HepG2 (cell line): ENCODE data around the gene NCAPD2. TPM values are rescaled to one million over a fixed set of nuclear protein-coding genes. Genes with fewer than 3 reads are reported as not detected.
A peak's percentile ranks its signal among the peaks of the same experiment; 100 is the strongest.

ENCODE experiments used
- CSRNP1 ChIP-seq: sonication (generic); formaldehyde crosslinking; IDR thresholded peaks from 2 replicates; pipeline ENCODE4 v1.8.1; 2023; ENCODE audit warnings: mild to moderate bottlenecking, missing genetic modification reagents
- E2F2 ChIP-seq: sonication (generic); formaldehyde crosslinking; IDR thresholded peaks from 2 replicates; pipeline ENCODE4 v1.4.0; 2020; ENCODE audit warnings: missing genetic modification reagents, borderline replicate concordance
- HBP1 ChIP-seq: IDR thresholded peaks from 2 replicates; pipeline ENCODE4 v1.6.1; 2016; ENCODE audit warnings: low read depth, control low read depth
- HOXA5 ChIP-seq: sonication (generic); formaldehyde crosslinking; IDR thresholded peaks from 2 replicates; pipeline ENCODE4 v1.4.0; 2020; ENCODE audit warnings: missing genetic modification reagents
- MLXIP ChIP-seq: sonication (generic); formaldehyde crosslinking; IDR thresholded peaks from 2 replicates; pipeline ENCODE4 v1.9.0; 2021; ENCODE audit warnings: missing genetic modification reagents, borderline replicate concordance
- NR2C2 ChIP-seq: sonication (generic); formaldehyde crosslinking; IDR thresholded peaks from 2 replicates; pipeline ENCODE4 v1.4.0; 2020; ENCODE audit warnings: missing genetic modification reagents, mild to moderate bottlenecking, moderate library complexity, borderline replicate concordance
- PRPF4 ChIP-seq: fragments of 200-400 bp; formaldehyde crosslinking; IDR thresholded peaks from 2 replicates; pipeline ENCODE4 v1.6.1; 2016; ENCODE audit warnings: low read length, low read depth; ENCODE audit not compliant: poor library complexity, severe bottlenecking
- ZNF101 ChIP-seq: sonication (generic); formaldehyde crosslinking; IDR thresholded peaks from 2 replicates; pipeline ENCODE4 v1.4.0; 2020; ENCODE audit warnings: mild to moderate bottlenecking, low read depth, missing genetic modification reagents, borderline replicate concordance
- ZNF441 ChIP-seq: sonication (generic); formaldehyde crosslinking; IDR thresholded peaks from 2 replicates; pipeline ENCODE4 v1.7.0; 2021; ENCODE audit warnings: missing genetic modification reagents, borderline replicate concordance
- ZNF615 ChIP-seq: sonication (generic); formaldehyde crosslinking; IDR thresholded peaks from 2 replicates; pipeline ENCODE4 v1.5.0; 2020; ENCODE audit warnings: mild to moderate bottlenecking, missing genetic modification reagents, borderline replicate concordance
- ZNF768 ChIP-seq: sonication (generic); formaldehyde crosslinking; IDR thresholded peaks from 2 replicates; pipeline ENCODE4 v1.4.0; 2020; ENCODE audit warnings: missing genetic modification reagents
- ZSCAN29 ChIP-seq: sonication (generic); formaldehyde crosslinking; conservative IDR thresholded peaks from 2 replicates; pipeline ENCODE4 v1.4.0; 2020; ENCODE audit warnings: mild to moderate bottlenecking, missing genetic modification reagents
- polyA plus RNA-seq, 8 experiments: library from polyadenylated mRNA; depleted of rRNA in 3 of 8; stranded (reverse) in 7 of 8; unstranded in 1 of 8; fragments of >200 nt; fragmentation: Illumina TruSeq in 4 of 8; extraction: Trizol in 4 of 8; gene quantifications; 2 replicates each; pipeline versions ENCODE4 v1.2.1 to v1.2.3, GENCODE V29; 2011 to 2016; ENCODE audit warnings: low read depth in 4 of 8, missing spikeins in 1 of 8, mixed read lengths in 1 of 8; ENCODE audit not compliant: insufficient read depth in 1 of 8
- total RNA-seq, 5 experiments: library from RNA; depleted of rRNA; stranded (reverse); fragments of >200 nt; fragmentation: Illumina TruSeq; extraction: Trizol; gene quantifications; 2 replicates each; pipeline ENCODE4 v1.2.3, GENCODE V29; 2016; ENCODE audit warnings: low read depth in 1 of 5
- TF ChIP-seq, protein P1 (sequence below): IDR thresholded peaks from 2 replicates; pipeline ENCODE4 v1.6.1; 2012; ENCODE audit warnings: low read depth, low read length, improper control_type of control experiment
- TF ChIP-seq, protein P2 (sequence below): fragments of 450-650 bp; IDR thresholded peaks from 2 replicates; pipeline ENCODE4 v1.6.1; 2016
- TF ChIP-seq, protein P3 (sequence below): sonication (generic); formaldehyde crosslinking; IDR thresholded peaks from 2 replicates; pipeline ENCODE4 v1.8.1; 2022; ENCODE audit warnings: low read depth, mild to moderate bottlenecking, missing genetic modification reagents

NCAPD2 gene
- total and polyA plus RNA-seq, 2 of the 13 experiments (the other 11 are each of a cell fraction or from before 2014, with no cell fraction given) = 51.1 to 65.6 TPM

GRCh38 chr12:6533653-6533922 lies 39.7 kb downstream of the NCAPD2 start (continued):
- TF ChIP-seq, protein P1, sequence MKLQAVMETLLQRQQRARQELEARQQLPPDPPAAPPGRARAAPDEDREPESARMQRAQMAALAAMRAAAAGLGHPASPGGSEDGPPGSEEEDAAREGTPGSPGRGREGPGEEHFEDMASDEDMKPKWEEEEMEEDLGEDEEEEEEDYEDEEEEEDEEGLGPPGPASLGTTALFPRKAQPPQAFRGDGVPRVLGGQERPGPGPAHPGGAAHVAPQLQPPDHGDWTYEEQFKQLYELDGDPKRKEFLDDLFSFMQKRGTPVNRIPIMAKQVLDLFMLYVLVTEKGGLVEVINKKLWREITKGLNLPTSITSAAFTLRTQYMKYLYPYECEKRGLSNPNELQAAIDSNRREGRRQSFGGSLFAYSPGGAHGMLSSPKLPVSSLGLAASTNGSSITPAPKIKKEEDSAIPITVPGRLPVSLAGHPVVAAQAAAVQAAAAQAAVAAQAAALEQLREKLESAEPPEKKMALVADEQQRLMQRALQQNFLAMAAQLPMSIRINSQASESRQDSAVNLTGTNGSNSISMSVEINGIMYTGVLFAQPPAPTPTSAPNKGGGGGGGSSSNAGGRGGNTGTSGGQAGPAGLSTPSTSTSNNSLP = no peak
- TF ChIP-seq, protein P2, sequence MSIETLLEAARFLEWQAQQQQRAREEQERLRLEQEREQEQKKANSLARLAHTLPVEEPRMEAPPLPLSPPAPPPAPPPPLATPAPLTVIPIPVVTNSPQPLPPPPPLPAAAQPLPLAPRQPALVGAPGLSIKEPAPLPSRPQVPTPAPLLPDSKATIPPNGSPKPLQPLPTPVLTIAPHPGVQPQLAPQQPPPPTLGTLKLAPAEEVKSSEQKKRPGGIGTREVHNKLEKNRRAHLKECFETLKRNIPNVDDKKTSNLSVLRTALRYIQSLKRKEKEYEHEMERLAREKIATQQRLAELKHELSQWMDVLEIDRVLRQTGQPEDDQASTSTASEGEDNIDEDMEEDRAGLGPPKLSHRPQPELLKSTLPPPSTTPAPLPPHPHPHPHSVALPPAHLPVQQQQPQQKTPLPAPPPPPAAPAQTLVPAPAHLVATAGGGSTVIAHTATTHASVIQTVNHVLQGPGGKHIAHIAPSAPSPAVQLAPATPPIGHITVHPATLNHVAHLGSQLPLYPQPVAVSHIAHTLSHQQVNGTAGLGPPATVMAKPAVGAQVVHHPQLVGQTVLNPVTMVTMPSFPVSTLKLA = no peak
- TF ChIP-seq ZSCAN29 (CRISPR knock-in tag) = no peak
- TF ChIP-seq HOXA5 = no peak
- TF ChIP-seq HBP1 = no peak
- peak; percentile 37; the same call in 1 of the 2 replicates for TF ChIP-seq ZNF768
- TF ChIP-seq CSRNP1 (CRISPR knock-in tag) = no peak
- TF ChIP-seq ZNF615 (CRISPR knock-in tag) = no peak
- TF ChIP-seq MLXIP = no peak
- TF ChIP-seq, protein P3, sequence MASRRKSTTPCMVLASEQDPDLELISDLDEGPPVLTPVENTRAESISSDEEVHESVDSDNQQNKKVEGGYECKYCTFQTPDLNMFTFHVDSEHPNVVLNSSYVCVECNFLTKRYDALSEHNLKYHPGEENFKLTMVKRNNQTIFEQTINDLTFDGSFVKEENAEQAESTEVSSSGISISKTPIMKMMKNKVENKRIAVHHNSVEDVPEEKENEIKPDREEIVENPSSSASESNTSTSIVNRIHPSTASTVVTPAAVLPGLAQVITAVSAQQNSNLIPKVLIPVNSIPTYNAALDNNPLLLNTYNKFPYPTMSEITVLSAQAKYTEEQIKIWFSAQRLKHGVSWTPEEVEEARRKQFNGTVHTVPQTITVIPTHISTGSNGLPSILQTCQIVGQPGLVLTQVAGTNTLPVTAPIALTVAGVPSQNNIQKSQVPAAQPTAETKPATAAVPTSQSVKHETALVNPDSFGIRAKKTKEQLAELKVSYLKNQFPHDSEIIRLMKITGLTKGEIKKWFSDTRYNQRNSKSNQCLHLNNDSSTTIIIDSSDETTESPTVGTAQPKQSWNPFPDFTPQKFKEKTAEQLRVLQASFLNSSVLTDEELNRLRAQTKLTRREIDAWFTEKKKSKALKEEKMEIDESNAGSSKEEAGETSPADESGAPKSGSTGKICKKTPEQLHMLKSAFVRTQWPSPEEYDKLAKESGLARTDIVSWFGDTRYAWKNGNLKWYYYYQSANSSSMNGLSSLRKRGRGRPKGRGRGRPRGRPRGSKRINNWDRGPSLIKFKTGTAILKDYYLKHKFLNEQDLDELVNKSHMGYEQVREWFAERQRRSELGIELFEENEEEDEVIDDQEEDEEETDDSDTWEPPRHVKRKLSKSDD (CRISPR knock-in tag) = no peak
- no peak for TF ChIP-seq E2F2
- TF ChIP-seq ZNF441 (CRISPR knock-in tag) = no peak
- no peak for TF ChIP-seq NR2C2 (CRISPR knock-in tag)
- TF ChIP-seq PRPF4 = no peak
- 0 out of 2 replicates have a peak, but pooled peaks have one; percentile 7 for TF ChIP-seq ZNF101 (CRISPR knock-in tag)
